Thyroid gland (tissue), 4 donors: ENCODE data around the gene MGAT5B. TPM values are rescaled to one million over a fixed set of nuclear protein-coding genes. Genes with fewer than 3 reads are reported as not detected.

ENCODE experiments used
- DNase-seq, 2 donors: peaks; one replicate each; pipeline ENCODE4 v3.0.0-alpha.2; 2019
- H3K27ac ChIP-seq, 3 donors: fragments of 200-600 bp; sonication (generic); 1 replicate in 2 of 3; 2 replicates in 1 of 3; pipeline ENCODE4 v1.5.1; 2016 to 2019; ENCODE audit warnings: mild to moderate bottlenecking in 1 of 3, moderate library complexity in 1 of 3
- H3K27me3 ChIP-seq: fragments of 200-600 bp; sonication (generic); one replicate; pipeline ENCODE4 v1.5.1; 2019
- H3K36me3 ChIP-seq, 2 donors: fragments of 200-600 bp; sonication (generic); one replicate each; pipeline ENCODE4 v1.5.1; 2016 to 2019
- H3K4me1 ChIP-seq, 2 donors: fragments of 200-600 bp; sonication (generic); one replicate each; pipeline ENCODE4 v1.5.1; 2017 to 2019
- H3K4me3 ChIP-seq, 3 donors: fragments of 200-600 bp; sonication (generic); replicated peaks in 1 of 3; 1 replicate in 2 of 3; 2 replicates in 1 of 3; pipeline ENCODE4 v1.5.1; 2016; ENCODE audit warnings: mild to moderate bottlenecking in 1 of 3
- H3K9me3 ChIP-seq: fragments of 200-600 bp; sonication (generic); one replicate; pipeline ENCODE4 v1.5.1; 2017
- POLR2A ChIP-seq, 2 donors: fragments of 450-650 bp; IDR thresholded peaks; one replicate each; pipeline ENCODE4 v1.6.1; 2017; ENCODE audit warnings: antibody characterized with exemption in 2 of 2, mild to moderate bottlenecking in 2 of 2, moderate library complexity in 1 of 2
- WGBS, 2 donors: methylation state at CpG; one replicate each; pipeline ENCODE4 v1.1.5; 2017; 5-methylcytosine and 5-hydroxymethylcytosine counted together
- intact Hi-C: fragments of 100-400 bp; cut with DNase I; formaldehyde crosslinking; loops from one replicate; pipeline ENCODE4 v1.15.1; 2023
- total RNA-seq, 4 donors: library from RNA; depleted of rRNA; stranded (reverse); fragments of >200 nt; gene quantifications; one replicate each; pipeline ENCODE4 v1.2.3, GENCODE V29; 2016
- TF ChIP-seq, protein P1 (sequence below), 6 experiments: fragments of 200-600 bp in 3 of 6; fragments of 450-650 bp in 3 of 6; sonication (generic) in 3 of 6; IDR thresholded peaks; one replicate each; pipeline ENCODE4 v1.5.1; 2016 to 2019; ENCODE audit warnings: antibody characterized with exemption in 6 of 6, mild to moderate bottlenecking in 2 of 6, inconsistent platforms in 1 of 6, moderate library complexity in 1 of 6

The MGAT5B gene
- total RNA-seq, 4 donors from 2014 or later = 0.22 to 7.4 (median 0.73) TPM; not detected in 1

DNA sequence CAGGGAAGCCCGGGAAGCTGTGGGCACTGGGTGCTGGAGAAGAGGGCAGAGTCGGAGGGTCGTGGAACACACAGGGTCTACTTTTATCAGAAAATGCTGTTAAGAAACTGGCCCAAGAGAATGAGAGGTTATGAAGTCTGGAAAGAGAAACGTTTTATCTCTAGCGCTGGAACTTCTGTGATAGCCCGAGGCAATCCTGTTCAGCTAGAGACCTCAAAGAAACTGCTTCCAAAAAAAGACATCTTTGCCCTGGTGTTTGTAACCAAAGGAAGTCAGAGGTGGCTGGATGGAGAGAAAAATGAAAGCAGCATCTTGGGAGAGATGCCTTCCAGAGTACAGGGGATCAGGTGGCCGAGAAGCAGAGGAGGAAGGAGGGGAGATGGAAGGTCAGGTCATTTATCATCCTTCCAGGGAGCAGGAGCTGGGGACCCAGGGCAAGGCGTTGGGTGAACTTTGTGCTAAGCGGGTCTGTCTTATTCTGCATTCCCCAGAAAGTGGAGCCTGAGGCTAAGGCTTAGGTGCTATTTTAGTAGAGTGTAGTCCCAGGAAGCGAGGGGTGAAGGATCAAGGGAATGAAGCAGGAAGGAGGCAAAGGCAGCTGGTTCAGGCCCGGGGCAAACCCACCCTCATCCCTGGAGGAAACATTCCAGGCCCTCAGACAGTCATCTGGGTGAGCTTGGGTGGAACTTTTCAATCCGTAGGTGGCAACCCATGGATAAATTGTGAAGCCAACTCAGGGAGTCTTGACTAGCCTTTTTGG lies 66.5 kb downstream of the MGAT5B start:
- H3K4me3 ChIP-seq = no peak overlapping the region
- no peak for TF ChIP-seq POLR2A (IDR thresholded peaks at IDR 0.05)
- TF ChIP-seq, protein P1, sequence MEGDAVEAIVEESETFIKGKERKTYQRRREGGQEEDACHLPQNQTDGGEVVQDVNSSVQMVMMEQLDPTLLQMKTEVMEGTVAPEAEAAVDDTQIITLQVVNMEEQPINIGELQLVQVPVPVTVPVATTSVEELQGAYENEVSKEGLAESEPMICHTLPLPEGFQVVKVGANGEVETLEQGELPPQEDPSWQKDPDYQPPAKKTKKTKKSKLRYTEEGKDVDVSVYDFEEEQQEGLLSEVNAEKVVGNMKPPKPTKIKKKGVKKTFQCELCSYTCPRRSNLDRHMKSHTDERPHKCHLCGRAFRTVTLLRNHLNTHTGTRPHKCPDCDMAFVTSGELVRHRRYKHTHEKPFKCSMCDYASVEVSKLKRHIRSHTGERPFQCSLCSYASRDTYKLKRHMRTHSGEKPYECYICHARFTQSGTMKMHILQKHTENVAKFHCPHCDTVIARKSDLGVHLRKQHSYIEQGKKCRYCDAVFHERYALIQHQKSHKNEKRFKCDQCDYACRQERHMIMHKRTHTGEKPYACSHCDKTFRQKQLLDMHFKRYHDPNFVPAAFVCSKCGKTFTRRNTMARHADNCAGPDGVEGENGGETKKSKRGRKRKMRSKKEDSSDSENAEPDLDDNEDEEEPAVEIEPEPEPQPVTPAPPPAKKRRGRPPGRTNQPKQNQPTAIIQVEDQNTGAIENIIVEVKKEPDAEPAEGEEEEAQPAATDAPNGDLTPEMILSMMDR (IDR thresholded peaks at IDR 0.05) = no peak
- DNase-seq = no peak
- H3K9me3 ChIP-seq = no peaks in the 10 kb centered on the region
- intact Hi-C loops = no loop called here
- H3K4me1 ChIP-seq = no peaks in the 10 kb centered on the region
- H3K36me3 ChIP-seq = no peaks in the 10 kb centered on the region
- H3K27ac ChIP-seq = no peak overlapping the region
- 62 to 76% methylated on average over 12 of the region's 12 CpGs for WGBS, 2 donors
- H3K27me3 ChIP-seq = no peaks in the 10 kb centered on the region

DNA sequence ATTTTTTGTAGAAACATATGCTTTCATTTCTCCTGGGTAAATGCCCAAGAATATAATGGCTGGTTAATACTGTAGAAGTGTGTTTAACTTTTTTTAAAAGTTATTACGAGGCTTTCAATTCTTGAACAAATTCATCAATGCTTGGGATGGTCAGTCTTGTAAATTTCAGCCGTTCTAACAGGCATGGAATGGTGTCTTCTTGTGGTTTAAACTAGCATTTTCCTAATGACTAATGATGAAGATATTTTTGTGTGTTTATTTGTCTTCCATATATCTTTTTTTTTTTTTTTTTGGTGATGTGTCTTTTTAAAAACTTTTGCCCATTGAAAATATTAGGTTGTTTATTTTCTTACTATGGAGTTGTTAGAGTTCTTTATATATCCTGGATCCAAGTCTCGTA lies 67.1 kb downstream of the MGAT5B start:
- WGBS, 2 donors = 79 to 94% methylated on average over 3 of the region's 3 CpGs
- Histone ChIP-seq H3K4me1 (no peaks in the 10 kb centered on the region), H3K4me3 (no peak overlapping the region), H3K9me3 (no peaks in the 10 kb centered on the region), H3K36me3 (no peaks in the 10 kb centered on the region), H3K27me3 (no peaks in the 10 kb centered on the region), H3K27ac (no peak overlapping the region)
- DNase-seq = no peak
- intact Hi-C loops = no loop called here
- no peak for TF ChIP-seq POLR2A (IDR thresholded peaks at IDR 0.05)
- TF ChIP-seq, protein P1 (IDR thresholded peaks at IDR 0.05) = no peak

DNA sequence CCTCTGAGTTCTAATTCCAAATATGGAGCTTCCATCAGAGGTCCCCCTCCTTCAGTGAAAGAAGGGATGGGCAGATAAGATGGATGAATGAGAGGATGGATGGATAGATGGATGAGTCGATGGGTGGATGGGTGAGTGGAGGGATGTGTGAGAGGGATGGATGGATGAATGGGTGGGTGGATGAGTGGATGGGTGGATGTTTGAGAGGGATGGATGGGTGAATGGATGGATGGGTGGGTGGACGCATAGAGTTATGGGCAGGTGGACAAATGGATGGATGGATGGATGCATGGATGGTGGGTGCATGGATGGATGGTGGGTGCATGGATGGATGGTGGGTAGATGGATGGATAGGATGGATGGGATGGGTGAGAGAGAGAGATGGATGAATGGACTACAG lies 69.0 kb downstream of the MGAT5B start:
- H3K4me3 ChIP-seq = no peak overlapping the region
- no peaks in the 10 kb centered on the region for H3K27me3 ChIP-seq
- intact Hi-C loops = no loop called here
- TF ChIP-seq, protein P1 (IDR thresholded peaks at IDR 0.05) = no peak
- no peak for TF ChIP-seq POLR2A (IDR thresholded peaks at IDR 0.05)
- no peak overlapping the region for H3K27ac ChIP-seq
- 91 to 94% methylated on average over 2 of the region's 2 CpGs for WGBS, 2 donors
- H3K9me3 ChIP-seq = no peaks in the 10 kb centered on the region
- no peaks in the 10 kb centered on the region for H3K4me1 ChIP-seq
- no peaks in the 10 kb centered on the region for H3K36me3 ChIP-seq
- no peak for DNase-seq

DNA sequence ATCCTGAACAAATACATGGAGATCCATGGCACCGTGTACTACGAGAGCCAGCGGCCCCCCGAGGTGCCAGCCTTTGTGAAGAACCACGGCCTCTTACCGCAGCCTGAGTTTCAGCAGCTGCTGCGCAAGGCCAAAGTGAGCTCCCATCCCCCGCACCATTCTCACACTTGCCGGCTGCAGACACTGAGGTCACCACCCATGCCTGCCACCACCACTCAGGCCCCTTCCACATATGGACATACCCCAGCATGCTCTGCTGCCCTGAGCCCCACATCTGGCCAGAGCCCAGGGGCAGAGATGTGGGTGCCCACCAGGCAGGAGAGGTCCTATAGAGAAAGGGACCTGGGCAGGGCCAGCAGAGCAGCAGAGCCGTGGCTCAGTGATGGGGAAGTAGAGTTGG lies 69.8 kb downstream of the MGAT5B start:
- TF ChIP-seq, protein P1 (IDR thresholded peaks at IDR 0.05) = no peak
- TF ChIP-seq POLR2A (IDR thresholded peaks at IDR 0.05) = no peak
- intact Hi-C loops = no loop called here
- Histone ChIP-seq H3K27ac (no peak overlapping the region), H3K4me3 (no peak overlapping the region), H3K9me3 (no peaks in the 10 kb centered on the region), H3K4me1 (no peaks in the 10 kb centered on the region), H3K36me3 (no peaks in the 10 kb centered on the region), H3K27me3 (no peaks in the 10 kb centered on the region)
- WGBS, 2 donors = 80 to 81% methylated on average over 9 to 10 of the region's 10 CpGs
- DNase-seq = no peak

DNA sequence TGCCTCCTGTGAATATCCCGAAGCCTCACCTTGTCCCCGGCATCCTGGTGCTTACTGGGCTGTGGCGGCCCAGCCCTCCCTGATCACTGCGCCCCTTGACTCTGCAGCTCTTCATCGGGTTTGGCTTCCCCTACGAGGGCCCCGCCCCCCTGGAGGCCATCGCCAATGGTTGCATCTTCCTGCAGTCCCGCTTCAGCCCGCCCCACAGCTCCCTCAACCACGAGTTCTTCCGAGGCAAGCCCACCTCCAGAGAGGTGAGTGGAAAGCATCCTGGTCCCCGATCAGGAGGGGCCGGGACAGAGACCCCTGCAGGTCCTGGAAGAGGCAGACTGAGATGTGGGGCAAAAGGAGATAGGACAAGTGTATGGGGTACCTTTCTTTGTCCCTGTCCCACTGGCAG lies 72.1 kb downstream of the MGAT5B start:
- DNase-seq = no peak

More for the DNA sequence above, 72.1 kb downstream of the MGAT5B start:
- TF ChIP-seq POLR2A (IDR thresholded peaks at IDR 0.05) = no peak
- TF ChIP-seq, protein P1 (IDR thresholded peaks at IDR 0.05) = no peak
- H3K27ac ChIP-seq = no peak overlapping the region
- H3K9me3 ChIP-seq = no peaks in the 10 kb centered on the region
- H3K4me1 ChIP-seq = no peaks in the 10 kb centered on the region
- intact Hi-C loops = no loop called here
- H3K27me3 ChIP-seq = no peaks in the 10 kb centered on the region
- no peaks in the 10 kb centered on the region for H3K36me3 ChIP-seq
- 46 to 55% methylated on average over 12 to 13 of the region's 14 CpGs for WGBS, 2 donors
- no peak overlapping the region for H3K4me3 ChIP-seq
